Esophagus muscularis mucosa (tissue), 3 donors: ENCODE data around the gene EXOC3.

Source experiments
- CTCF ChIP-seq, 3 experiments: fragments of 200-600 bp in 2 of 3; fragments of 450-650 bp in 1 of 3; sonication (generic) in 2 of 3; IDR thresholded peaks; one replicate each; pipeline ENCODE4 v1.5.1; 2017 to 2019; ENCODE audit warnings: antibody characterized with exemption in 3 of 3, mild to moderate bottlenecking in 2 of 3, moderate library complexity in 1 of 3
- POLR2A ChIP-seq: fragments of 450-650 bp; IDR thresholded peaks from one replicate; pipeline ENCODE4 v1.6.1; 2017; ENCODE audit warnings: antibody characterized with exemption, moderate library complexity, mild to moderate bottlenecking, low read depth
- POLR2AphosphoS5 ChIP-seq, 2 donors: sonication (generic); formaldehyde crosslinking; IDR thresholded peaks; one replicate each; pipeline ENCODE4 v1.6.1; 2017; ENCODE audit warnings: antibody characterized with exemption in 2 of 2

DNA sequence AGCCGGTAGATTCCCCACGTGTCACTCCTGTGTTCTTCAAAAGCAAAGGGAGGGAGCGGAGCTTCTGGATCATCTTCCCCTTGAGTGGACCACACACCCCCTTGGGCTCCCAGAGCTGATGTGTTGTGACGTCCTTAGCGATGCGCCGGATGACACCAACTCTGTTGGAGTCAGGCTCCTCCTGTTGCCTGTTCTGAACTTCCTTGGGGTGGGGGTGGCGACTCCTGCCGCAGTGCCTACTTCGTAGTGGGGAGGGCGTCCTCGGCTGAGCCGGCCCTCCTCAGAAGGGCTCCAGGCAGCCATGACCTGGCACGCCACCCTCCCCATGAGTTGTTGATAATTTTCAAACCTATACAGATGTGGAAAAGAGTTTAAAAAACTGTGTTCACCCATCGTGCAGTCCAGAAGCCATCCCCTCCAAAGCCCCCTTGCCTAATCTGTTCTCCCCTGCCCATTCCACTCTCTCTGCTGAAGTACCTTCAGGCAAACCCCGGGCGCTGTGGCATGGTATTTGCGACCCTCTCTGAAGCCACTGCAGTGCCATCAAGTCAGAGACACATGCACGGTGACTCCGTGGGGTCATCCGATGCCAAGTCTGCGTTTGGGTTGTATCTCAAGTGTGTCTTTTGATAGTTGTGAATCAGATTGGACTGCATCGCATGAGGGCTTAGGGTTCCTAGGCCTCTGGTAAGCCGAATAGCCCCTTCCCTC is 16.7 kb downstream of the EXOC3 start:
- TF ChIP-seq POLR2A (no peak), CTCF (IDR thresholded peaks at IDR 0.05) (no peak), POLR2AphosphoS5 (IDR thresholded peaks at IDR 0.05) (no peak)
